ENCODE results near the gene DOCK11. TPM values are rescaled to one million over a fixed set of nuclear protein-coding genes. Genes with fewer than 3 reads are reported as not detected.

The DOCK11 gene
- total and polyA plus RNA-seq, 2 donors (not counting 3 experiments of a cell fraction or from before 2014, with no cell fraction given) = 0.37 to 0.86 TPM

GRCh38 chrX:118541482-118541881 is 45.9 kb downstream of the DOCK11 start:
- intact Hi-C loops (cut with micrococcal nuclease) (no loop called here), dilution Hi-C loops (cut with MboI; ENCODE audit: extremely low pct_ligation_motif_present, low sequenced_read_pairs) (no loop called here)
- no peaks in the 10 kb centered on the region for H3K27me3 ChIP-seq (ENCODE audit: control insufficient read depth in 2 of 2, insufficient read depth in 2 of 2, low read length in 2 of 2)
- no peak overlapping the region for H3K9ac ChIP-seq (replicated peaks; ENCODE audit: extremely low read depth, insufficient read depth, low read length)
- POLR2A ChIA-PET = no interaction called here
- H3K9me1 ChIP-seq (replicated peaks; ENCODE audit: control insufficient read depth, extremely low read depth, insufficient read depth, low read length) = no peaks in the 10 kb centered on the region
- no peak overlapping the region for H3K4me3 ChIP-seq (replicated peaks in 1 of 3; ENCODE audit: insufficient read depth in 1 of 3, low read depth in 1 of 3, low read length in 3 of 3)
- H3K4me2 ChIP-seq (ENCODE audit: insufficient read depth, low read length) = no peak overlapping the region
- H3K27ac ChIP-seq (ENCODE audit: insufficient read depth, low read depth, low read length) = no peak overlapping the region
- CTCF ChIA-PET = no interaction called here
- H3K9me3 ChIP-seq (replicated peaks; ENCODE audit: control insufficient read depth, insufficient read depth, low read length) = no peaks in the 10 kb centered on the region
- no peak for TF ChIP-seq JUN (IDR thresholded peaks at IDR 0.05; ENCODE audit: borderline replicate concordance, insufficient read depth, insufficient read length, low read depth)
- no peak overlapping the region for H2AFZ ChIP-seq (ENCODE audit: low read depth, low read length)
- H4K20me1 ChIP-seq (replicated peaks; ENCODE audit: control insufficient read depth, extremely low read depth, insufficient read depth, low read length) = no peaks in the 10 kb centered on the region
- H3K4me1 ChIP-seq (ENCODE audit: control insufficient read depth, extremely low read depth, insufficient read depth, low read length) = no peaks in the 10 kb centered on the region
- DNase-seq (ENCODE audit: low read depth, low spot score) (no peak), FAIRE-seq (no peak)
- H3K36me3 ChIP-seq (ENCODE audit: control insufficient read depth in 2 of 2, extremely low read depth in 1 of 2, insufficient read depth in 2 of 2, low read length in 2 of 2) = no peaks in the 10 kb centered on the region
- no TSS peak for BruUV-seq (replicated peaks)
- no peaks in the 10 kb centered on the region for H3K79me2 ChIP-seq (ENCODE audit: control insufficient read depth, insufficient read depth, low read length)

DNA sequence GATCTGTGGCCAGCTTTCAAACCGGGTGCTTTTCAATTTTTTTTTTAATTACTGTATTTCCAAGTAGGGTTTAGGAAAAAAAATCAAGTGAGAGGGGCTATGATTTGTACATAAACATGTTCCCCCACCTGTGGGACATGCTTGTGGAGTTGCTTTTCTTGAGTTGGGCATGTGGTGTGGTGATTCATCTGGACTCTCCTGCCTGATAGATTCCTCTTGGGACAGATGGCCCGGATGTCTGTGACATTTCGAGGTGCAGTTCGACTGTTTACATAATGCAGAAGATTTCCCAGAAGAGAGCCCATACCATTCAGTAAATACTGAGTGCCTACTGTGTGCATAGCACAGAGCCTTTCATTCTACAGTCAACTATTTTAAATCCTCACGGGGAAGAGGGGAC is 49.9 kb downstream of the DOCK11 start:
- H2AFZ ChIP-seq (ENCODE audit: low read depth, low read length) = no peak overlapping the region
- H3K27ac ChIP-seq (ENCODE audit: insufficient read depth, low read depth, low read length) = no peak overlapping the region
- no peaks in the 10 kb centered on the region for H3K9me3 ChIP-seq (replicated peaks; ENCODE audit: control insufficient read depth, insufficient read depth, low read length)
- dilution Hi-C loops (cut with MboI; ENCODE audit: extremely low pct_ligation_motif_present, low sequenced_read_pairs) = no loop called here
- no peak overlapping the region for H3K9ac ChIP-seq (replicated peaks; ENCODE audit: extremely low read depth, insufficient read depth, low read length)
- H4K20me1 ChIP-seq (replicated peaks; ENCODE audit: control insufficient read depth, extremely low read depth, insufficient read depth, low read length) = no peaks in the 10 kb centered on the region
- H3K27me3 ChIP-seq (ENCODE audit: control insufficient read depth in 2 of 2, insufficient read depth in 2 of 2, low read length in 2 of 2) = no peaks in the 10 kb centered on the region
- FAIRE-seq = no peak
- no peaks in the 10 kb centered on the region for H3K4me1 ChIP-seq (ENCODE audit: control insufficient read depth, extremely low read depth, insufficient read depth, low read length)
- intact Hi-C loops (cut with micrococcal nuclease) = no loop called here
- ChIA-PET POLR2A (no interaction called here), CTCF (no interaction called here)
- no TSS peak for BruUV-seq (replicated peaks)
- H3K4me3 ChIP-seq (replicated peaks in 1 of 3; ENCODE audit: insufficient read depth in 1 of 3, low read depth in 1 of 3, low read length in 3 of 3) = no peak overlapping the region
- no peaks in the 10 kb centered on the region for H3K9me1 ChIP-seq (replicated peaks; ENCODE audit: control insufficient read depth, extremely low read depth, insufficient read depth, low read length)
- no peaks in the 10 kb centered on the region for H3K36me3 ChIP-seq (ENCODE audit: control insufficient read depth in 2 of 2, extremely low read depth in 1 of 2, insufficient read depth in 2 of 2, low read length in 2 of 2)
- no peaks in the 10 kb centered on the region for H3K79me2 ChIP-seq (ENCODE audit: control insufficient read depth, insufficient read depth, low read length)
- DNase-seq (ENCODE audit: low read depth, low spot score) = no peak
- no peak overlapping the region for H3K4me2 ChIP-seq (ENCODE audit: insufficient read depth, low read length)
- TF ChIP-seq MAX (IDR thresholded peaks at IDR 0.05; ENCODE audit: insufficient read depth, insufficient read length) = no peak
- TF ChIP-seq MYC (IDR thresholded peaks at IDR 0.05; ENCODE audit: low read depth, low read length) = no peak
- no peak for TF ChIP-seq EZH2 (IDR thresholded peaks at IDR 0.05; ENCODE audit: borderline replicate concordance, low read depth, low read length, severe bottlenecking)
- TF ChIP-seq POLR2AphosphoS5 (IDR thresholded peaks at IDR 0.05; ENCODE audit: insufficient read depth, low read depth, low read length) = no peak
- TF ChIP-seq POLR2A (IDR thresholded peaks at IDR 0.05; ENCODE audit: low read depth, low read length) = no peak
- TF ChIP-seq FOS (IDR thresholded peaks at IDR 0.05; ENCODE audit: borderline replicate concordance, insufficient read depth, low read length) = no peak
- TF ChIP-seq, protein P1, sequence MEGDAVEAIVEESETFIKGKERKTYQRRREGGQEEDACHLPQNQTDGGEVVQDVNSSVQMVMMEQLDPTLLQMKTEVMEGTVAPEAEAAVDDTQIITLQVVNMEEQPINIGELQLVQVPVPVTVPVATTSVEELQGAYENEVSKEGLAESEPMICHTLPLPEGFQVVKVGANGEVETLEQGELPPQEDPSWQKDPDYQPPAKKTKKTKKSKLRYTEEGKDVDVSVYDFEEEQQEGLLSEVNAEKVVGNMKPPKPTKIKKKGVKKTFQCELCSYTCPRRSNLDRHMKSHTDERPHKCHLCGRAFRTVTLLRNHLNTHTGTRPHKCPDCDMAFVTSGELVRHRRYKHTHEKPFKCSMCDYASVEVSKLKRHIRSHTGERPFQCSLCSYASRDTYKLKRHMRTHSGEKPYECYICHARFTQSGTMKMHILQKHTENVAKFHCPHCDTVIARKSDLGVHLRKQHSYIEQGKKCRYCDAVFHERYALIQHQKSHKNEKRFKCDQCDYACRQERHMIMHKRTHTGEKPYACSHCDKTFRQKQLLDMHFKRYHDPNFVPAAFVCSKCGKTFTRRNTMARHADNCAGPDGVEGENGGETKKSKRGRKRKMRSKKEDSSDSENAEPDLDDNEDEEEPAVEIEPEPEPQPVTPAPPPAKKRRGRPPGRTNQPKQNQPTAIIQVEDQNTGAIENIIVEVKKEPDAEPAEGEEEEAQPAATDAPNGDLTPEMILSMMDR (IDR thresholded peaks at IDR 0.05; ENCODE audit: extremely low read depth in 1 of 2, insufficient read depth in 1 of 2, low read depth in 1 of 2, low read length in 2 of 2) = no peak
- TF ChIP-seq JUN (IDR thresholded peaks at IDR 0.05; ENCODE audit: borderline replicate concordance, insufficient read depth, insufficient read length, low read depth) = no peak
- no peak for TF ChIP-seq GATA2 (IDR thresholded peaks at IDR 0.05; ENCODE audit: insufficient read depth, insufficient read length, low read depth, low read length)
